Sciatic nerve (tissue), 2 donors: ENCODE measurements around the gene PWWP2A. TPM values are rescaled to one million over a fixed set of nuclear protein-coding genes. Genes with fewer than 3 reads are reported as not detected.
"Not testable (repeated sequence)": the region's sequence is repeated elsewhere in the genome, so short reads cannot be mapped to it uniquely, and the experiment has no call there.

Experiments used
- ATAC-seq: fragments of 200-7000 bp; cut with Tn5 transposase; one replicate; pipeline ENCODE4 v1.9.1; 2020; ENCODE audit warnings: mild to moderate bottlenecking, moderate library complexity
- DNase-seq: peaks from one replicate; pipeline ENCODE4 v3.0.0-alpha.2; 2020; ENCODE audit warnings: low spot score
- intact Hi-C: fragments of 100-400 bp; cut with DNase I; formaldehyde crosslinking; loops from one replicate; pipeline ENCODE4 v1.14.2; 2022
- total RNA-seq: library from RNA; stranded (reverse); fragmentation: NEBNext Ultra II Directional; extraction: Animal tissue kit (Norgen Biotek cat#: 25700); gene quantifications from one replicate; pipeline ENCODE4 v1.2.1, GENCODE V29; 2021
- donor health status: DM: no; HTN: no; CAD: no.
- donor health status: DM: no; HTN: no; CAD: no.

The PWWP2A gene
- total RNA-seq, 1 donor from 2014 or later, result 26.6 TPM

DNA sequence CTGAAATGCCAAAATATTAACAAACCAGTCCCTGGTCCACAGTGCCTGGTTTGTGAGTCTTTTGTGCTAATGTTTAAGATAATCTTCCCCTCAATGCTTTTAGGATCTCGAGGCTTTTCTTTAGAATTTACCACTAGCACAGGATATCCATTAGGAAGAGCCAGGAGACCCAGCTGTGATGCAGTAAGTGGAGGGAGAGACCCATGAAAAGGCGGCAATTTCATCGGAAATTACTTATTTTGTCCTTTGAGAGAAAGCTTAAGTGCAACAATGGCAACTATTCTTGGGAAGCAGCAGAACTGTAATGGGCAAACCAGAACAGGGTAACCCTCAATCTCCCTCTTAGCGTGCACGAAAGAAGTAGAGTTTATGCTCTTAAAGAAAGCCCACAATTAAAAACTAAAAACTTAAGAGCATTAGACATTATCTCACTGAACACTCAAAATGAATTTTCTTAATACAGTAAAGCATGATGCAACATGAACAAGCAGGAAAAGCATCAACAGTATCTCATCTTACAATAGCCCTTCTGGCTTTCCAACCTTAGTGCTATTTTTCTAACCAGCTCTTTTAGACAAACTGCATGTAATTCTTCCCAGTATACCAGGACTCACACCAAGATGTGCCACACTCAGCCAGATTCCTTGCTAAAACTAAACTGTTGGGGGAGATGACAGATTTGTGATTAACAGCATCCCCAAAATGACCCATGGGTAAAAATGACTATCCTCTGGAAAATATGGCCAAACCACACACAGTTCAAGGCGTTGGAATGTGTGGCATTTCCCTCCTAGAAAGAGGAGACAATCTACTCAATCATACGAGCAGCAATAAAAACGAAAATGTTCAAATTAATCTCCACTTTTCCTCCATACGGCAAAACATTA is 36.4 kb downstream of the PWWP2A start:
- intact Hi-C loops, result no loop called here
- no peak for DNase-seq
- peak; percentile 53 for ATAC-seq

DNA sequence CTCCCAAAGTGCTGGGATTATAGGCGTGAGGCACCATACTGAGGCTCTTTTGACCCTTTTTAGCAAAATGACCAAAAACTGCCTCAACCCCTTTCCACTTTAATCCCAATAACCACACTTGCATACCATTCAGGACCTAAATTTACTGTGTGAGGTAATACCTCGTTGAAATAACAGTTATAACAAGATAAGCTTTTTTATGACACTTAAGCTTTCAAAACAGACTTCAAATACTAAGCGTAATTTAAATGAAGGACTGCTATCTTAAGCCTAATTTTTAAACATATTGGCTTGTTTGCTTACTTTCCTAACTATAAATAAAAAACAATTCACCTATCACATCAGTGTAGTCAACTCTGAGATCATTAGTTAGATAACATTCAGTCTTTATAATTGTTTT is 37.8 kb downstream of the PWWP2A start:
- ATAC-seq (no peak), DNase-seq (no peak)
- intact Hi-C loops, result no loop called here

DNA sequence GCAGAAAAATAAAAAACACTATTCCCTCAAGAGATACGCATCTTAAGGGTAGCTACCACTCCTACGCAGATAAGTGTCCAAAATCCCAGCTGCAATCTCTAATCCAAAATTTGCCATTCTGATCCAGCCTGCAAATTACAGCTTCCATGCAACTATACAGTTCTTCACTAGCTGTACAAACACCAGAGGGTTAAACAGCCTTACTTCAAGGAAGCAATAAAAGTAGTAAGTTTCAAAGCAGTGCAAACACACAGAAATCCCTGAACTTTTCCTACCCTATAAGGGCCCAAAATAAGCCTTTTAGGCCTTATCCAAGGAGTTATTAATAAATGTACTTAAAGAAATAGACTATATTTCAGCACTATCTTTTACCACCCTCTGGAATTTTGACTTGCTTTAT is 39.5 kb downstream of the PWWP2A start:
- DNase-seq (no peak), ATAC-seq (no peak)
- intact Hi-C loops, result no loop called here

DNA sequence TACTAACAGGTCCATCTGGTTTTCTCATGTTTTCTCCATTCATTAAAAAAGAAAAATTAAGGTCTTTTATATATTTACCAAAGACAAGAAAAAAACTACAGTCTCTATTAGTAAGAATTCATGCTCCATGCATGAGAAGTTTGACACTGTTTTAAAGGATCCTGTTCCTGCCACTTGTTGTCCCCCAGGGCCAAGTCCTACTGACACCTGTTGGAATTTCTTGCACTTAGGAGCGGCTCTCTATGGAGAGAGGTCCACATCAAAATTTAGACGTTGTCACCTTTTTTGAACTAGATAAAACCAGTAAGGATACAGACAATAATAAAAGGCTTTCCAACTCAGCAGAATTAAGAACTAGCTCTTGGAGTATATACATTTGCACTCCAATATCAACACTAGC is 42.3 kb downstream of the PWWP2A start:
- ATAC-seq (no peak), DNase-seq (no peak)
- intact Hi-C loops, result no loop called here

DNA sequence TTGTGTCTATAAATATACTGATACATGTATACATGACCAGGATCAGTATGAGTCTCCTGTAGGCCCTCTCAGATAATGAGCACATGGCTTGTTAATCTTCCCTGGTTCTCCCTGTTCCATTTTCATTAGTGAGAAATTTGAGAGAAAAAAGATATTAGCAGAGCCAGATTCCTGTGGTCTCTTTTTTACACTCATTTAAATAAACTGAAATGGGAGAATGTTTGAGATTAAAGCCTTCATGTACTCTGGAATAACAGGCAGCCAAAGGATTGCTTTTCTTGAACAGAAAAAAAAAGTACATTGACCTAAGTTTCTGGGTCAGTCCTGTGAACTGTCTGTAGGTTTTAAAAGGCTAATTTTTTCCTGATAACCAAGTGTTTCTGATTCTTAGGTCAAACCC is 44.2 kb downstream of the PWWP2A start:
- intact Hi-C loops, result no loop called here
- DNase-seq (no peak), ATAC-seq (no peak)

DNA sequence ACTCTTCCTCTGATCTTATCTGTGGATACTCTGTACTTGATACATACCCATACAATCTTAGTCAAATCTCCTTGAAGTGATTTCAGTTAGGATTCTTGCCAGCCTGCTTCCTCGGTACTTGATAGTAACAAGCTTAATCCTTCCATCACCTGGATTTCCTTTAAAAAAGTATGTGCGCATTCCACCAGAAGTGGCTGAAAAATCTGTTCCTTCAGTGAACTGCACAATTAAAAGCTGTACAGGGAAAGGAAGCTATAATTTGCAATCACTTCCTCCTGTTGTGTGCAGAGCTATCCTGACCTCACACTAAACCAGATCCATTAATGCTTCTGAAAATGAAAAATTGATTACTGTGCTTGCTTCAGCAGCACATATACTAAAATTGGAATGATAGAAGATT is 47.3 kb downstream of the PWWP2A start:
- no peak for DNase-seq
- intact Hi-C loops, result no loop called here
- ATAC-seq, result no peak

DNA sequence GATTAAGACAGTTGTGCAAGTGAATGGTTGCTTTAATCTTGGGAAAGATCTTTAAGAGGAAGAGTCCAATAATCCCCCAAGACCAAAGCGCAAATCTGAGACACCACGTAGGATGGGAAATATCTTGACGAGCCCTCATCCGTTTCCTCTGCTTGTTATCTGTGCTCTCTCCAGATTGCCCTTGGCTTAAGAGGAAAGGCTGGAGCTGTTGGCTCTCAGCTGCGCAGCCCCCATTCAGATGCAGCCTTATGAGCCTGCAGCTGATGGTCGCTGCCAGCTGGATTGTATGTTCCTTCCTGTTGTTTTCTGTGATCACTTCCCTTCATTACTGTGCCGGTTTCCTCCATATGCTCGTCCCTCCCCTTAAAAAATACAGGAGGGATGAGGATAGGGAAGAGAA is 47.7 kb downstream of the PWWP2A start:
- intact Hi-C loops, result no loop called here
- DNase-seq (no peak), ATAC-seq (no peak)

DNA sequence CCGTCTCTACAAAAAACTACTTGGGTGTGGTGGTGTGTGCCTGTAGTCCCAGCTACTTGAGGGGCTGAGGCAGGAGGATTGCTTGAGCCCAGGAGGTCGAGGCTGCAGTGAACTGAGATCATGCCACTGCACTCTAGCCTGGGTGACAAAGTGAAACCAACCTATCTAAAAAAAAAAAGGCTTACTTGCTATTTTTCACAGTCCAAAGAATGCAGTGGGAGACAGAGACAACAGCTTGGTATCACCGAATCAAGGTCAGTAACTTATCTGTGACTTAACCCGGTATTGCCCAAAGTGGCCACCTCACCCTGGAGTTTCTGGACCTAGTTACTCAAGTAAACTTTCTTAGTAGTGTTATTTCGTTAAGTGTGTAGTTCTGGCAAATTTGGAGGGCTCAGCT is 50.1 kb downstream of the PWWP2A start:
- intact Hi-C loops, ATAC-seq: not testable (repeated sequence)

DNA sequence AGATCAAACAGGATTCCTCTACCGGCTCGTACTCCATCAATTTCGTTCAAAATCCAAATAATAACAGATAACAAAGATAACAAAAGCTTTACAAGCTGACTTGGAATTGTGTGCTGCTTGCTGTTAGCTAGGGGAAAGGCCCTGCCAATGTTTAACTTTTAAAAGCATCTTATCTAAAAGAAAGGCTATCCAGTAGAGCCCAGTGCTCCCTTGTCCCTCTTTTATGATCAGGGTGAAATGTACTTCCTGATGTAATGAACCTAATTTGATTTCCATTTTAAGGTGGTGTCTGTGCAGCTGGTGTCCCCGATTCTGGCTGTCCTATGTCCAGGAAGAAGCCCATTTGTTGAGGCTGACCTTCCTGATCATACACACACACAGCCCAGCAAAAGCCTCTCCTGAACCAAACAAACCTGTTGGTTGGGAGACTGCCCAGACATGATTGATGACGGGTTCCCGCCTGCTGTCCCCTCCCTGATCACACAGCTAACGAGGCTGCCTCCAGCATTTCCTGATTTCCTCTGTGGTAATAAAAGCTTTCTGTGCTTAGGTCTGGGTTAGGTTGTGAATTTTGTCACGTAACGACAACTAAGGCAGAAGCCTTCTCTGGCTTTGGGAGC is 54.1 kb downstream of the PWWP2A start:
- DNase-seq, result no peak
- intact Hi-C loops, result no loop called here
- ATAC-seq, result no peak

More for the DNA sequence above, 50.1 kb downstream of the PWWP2A start:
- DNase-seq, result not testable (repeated sequence)

DNA sequence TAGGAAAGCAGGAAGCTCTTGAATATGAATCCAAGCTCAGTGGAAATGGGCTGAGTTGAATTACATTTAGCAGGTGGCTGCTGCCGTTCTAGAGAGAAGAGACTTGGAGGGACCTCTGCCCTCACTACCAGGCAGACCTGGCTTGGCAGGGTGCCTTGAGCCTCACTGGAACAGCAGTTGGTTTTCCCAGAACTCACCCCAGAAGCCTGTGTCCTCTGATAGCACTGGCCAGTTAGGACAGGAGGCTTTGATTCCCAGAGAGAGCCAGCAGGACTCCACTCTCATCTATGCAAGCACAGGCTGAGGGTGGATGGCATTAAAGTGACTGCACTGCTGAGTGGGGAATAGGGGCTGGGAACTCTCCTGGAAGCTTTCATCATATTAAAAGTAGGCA is 54.8 kb downstream of the PWWP2A start:
- ATAC-seq (no peak), DNase-seq (no peak)
- intact Hi-C loops, result no loop called here

DNA sequence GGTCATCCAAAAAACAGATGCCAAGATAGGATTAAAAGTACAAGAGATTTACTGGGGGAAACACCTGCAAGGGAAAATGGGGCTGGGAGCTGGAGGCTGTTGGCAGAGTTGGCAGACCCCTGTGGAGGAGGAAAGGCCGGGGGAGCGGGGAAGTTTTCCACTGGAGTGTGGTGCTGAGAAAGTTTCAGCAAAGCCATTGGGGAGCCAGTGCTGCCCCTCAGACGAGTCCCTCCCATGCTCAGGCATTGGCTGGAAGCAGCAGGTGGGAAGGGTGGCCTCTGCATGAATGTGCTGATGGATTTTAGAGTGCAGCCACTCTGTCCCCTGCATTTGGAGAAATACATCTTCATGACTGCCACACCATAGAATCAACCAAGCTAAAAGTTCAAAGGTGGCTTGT is 57.5 kb downstream of the PWWP2A start:
- ATAC-seq, result no peak
- intact Hi-C loops, result no loop called here
- no peak for DNase-seq

DNA sequence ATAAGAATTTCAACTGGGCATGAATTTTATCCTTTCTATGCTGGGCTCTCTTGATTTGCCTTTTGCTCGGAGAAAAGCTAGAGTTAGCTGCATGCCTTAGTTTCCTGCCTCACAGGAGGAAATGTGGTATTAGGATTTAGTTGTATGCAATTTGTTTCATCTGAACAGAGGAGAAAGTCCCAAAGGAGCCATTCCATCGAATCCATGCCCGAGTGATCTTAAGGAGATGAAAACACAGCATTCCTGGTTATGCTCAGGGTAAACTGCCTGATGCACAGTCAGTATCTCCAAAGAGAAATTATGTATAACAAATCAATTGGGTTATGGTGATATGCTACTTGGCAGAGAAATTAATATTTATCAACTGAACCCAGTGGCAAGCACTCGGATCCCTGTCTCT is 59.2 kb downstream of the PWWP2A start:
- intact Hi-C loops, result no loop called here
- no peak for ATAC-seq
- DNase-seq, result no peak

DNA sequence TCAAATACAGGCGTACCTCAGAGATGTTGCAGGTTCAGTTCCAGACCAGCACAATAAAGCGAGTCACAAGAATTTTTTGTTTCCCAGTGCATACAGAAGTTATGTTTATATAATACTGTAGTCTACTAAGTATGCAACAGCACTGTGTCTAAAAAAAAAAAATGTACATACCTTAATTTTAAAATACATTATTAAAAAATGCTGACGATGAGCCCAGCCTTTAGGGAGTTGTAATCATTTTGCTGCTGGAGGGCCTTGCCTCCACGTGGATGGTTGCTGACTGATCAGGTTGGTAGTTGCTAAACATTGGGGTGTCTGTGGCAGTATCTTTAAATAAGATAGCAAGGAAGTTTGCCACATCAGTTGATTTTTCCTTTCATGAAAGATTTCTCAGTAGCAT is 62.0 kb downstream of the PWWP2A start:
- no peak for ATAC-seq
- DNase-seq, result no peak
- intact Hi-C loops, result no loop called here

DNA sequence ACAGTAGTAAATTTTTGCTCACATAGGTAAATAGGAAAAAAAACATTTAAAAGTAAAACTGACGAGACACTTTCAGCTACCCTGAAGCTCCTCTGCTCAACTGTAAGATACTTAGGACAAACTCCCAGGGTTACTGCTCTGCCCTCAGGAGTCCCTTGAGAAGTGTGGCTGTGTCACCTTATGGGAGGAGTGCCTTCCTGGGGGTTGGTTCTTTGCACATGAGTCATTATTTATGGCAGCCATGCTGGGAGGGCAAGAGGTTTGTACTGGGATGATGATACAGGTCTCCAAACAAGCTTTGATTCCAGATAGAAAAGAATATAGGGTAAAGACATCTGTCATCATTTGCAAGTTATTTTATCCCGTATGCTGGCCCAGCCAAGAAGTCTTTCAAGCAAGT is 64.4 kb downstream of the PWWP2A start:
- ATAC-seq (no peak), DNase-seq (no peak)
- intact Hi-C loops, result no loop called here

DNA sequence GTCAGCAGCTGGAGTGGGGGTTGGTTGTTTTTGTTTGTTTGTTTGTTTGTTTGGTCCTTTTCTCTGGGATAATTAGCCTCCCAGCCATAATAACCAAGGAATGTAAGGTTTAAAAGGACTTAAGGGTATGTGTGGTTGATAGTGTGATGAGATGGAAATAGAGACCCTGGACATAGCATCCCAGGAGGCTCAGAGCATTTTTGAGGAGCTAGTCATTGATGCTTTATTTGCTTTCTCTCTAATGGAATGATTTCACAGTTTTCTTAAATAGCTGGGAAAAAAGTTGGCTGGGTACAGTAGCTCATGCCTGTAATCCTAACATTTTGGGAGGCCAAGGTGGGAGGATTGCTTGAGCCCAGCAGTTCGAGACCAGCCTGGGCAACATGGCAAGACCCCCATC is 65.2 kb downstream of the PWWP2A start:
- DNase-seq (no peak), ATAC-seq (no peak)
- intact Hi-C loops, result no loop called here

DNA sequence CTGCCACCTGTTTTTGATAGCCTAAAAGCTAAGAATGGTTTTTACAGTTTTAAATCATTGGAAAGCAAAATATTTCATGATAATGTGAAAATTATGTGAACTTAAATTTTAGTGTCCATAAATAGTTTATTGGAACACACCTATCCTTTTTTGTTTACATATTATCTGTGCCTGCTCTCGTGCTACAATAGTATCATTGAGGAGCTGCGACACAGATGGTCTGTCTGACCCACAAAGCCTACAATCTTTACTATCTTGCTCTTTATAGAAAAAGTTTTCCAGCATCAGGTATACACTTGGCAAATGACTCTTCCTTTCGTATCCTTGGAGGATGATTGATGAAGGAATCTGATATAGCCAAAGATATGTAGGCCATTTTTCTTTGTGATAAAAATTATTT is 70.2 kb downstream of the PWWP2A start:
- DNase-seq (no peak), ATAC-seq (no peak)
- intact Hi-C loops, result no loop called here

DNA sequence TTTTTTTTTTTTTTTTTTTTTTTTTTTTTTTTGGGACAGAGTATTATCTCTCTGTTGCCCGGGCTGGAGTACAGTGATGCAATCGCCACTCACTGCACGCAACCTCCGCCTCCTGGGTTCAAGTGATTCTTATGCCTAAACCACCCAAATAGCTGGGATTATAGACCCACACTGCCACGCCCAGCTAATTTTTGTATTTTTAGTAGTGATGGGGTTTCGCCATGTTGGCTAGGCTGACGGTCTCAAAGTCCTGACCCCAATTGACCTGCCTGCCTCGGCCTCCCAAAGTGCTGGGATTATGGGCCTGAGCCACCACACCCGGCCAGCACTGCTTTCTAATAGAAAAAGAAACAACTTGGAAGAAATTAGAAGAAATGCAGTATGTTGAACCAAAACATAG is 71.1 kb downstream of the PWWP2A start:
- DNase-seq (peak; percentile 63), ATAC-seq (peak; percentile 96)
- intact Hi-C loops, result no loop called here

DNA sequence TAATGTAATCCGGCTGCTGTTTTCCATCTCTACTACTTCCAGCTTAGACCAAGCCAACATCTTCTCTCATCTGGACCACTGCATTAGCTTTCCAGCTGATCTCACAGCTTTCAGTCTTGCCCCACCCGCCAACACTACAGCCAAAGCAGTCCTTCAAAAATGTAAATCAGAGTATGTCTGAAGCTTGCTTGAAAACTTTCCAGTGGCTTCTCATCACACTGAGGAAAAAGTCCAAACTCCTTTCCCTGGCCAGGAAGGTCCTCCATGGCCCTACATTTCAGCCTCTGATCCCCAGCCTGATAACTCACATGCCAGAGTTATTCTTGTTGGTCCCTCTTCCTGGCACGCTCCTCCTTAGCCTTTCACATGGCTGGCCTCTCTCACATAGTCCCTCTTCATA is 71.8 kb downstream of the PWWP2A start:
- ATAC-seq (peak; percentile 67), DNase-seq (no peak)
- intact Hi-C loops, result no loop called here

DNA sequence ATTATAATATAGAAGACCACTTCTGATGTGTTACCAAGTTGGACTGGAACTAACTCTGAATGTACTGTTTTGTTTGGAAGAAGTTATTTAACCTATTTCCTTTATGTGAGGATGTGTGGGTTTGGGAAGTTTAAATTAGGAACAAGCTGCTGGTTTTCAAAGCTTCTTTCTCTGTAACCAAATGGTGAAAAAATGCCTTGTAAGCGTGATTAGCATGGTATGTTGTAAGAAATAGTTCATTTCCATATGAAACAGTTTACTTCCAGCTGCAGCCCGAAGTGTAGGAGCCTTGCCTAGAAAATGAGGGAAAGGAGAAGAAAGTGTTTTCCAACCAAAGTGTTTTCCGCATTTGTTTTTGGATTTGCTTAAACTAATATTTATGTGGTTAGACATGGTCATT is 74.3 kb downstream of the PWWP2A start:
- no peak for DNase-seq
- intact Hi-C loops, result no loop called here
- no peak for ATAC-seq

DNA sequence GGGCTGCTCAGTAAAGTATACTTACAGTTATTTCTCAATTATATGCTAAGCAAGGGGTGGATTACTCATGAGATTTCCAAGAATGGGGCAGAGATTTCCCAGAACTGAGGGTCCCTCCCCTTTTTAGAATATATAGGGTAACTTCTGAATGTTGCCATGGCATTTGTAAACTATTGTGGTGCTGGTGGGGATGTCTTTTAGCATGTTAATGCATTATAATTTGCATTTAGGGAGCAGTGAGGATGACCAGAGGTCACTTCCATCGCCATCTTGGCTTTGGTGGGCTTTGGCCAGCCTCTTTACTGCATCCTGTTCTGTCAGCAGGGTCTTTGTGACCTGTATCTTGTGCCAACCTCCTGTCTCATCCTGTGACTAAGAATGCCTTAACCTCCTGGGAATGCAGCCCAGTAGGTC is 74.9 kb downstream of the PWWP2A start:
- DNase-seq, result no peak
- no peak for ATAC-seq
- intact Hi-C loops, result no loop called here

DNA sequence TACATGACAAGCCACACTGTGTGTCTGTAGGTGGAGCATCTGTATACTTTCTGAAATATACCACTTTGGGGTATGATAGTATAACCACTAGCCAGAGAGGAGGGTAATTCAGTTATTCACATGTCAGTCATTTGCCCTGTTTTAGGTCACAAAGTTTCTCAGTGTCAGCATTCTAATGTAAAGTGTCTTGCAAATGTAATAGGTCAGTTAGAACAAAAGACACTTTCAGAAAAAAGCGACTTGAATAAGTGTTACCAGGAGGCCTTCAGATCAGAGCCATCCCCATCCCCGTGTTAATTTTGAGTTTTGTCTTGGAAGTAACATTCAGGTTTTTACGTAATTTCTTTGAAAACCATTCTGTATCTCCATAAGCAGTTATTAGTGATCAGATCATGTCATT is 76.6 kb downstream of the PWWP2A start:
- DNase-seq (no peak), ATAC-seq (no peak)
- intact Hi-C loops, result no loop called here
